ENCODE measurements around the gene GMCL2.
"Not testable (repeated sequence)": the region's sequence is repeated elsewhere in the genome, so short reads cannot be mapped to it uniquely, and the experiment has no call there.

GMCL2 gene

GRCh38 chr5:178204935-178205748 is 18.0 kb upstream of the GMCL2 start:
- peak; percentile 55 for DNase-seq

DNA sequence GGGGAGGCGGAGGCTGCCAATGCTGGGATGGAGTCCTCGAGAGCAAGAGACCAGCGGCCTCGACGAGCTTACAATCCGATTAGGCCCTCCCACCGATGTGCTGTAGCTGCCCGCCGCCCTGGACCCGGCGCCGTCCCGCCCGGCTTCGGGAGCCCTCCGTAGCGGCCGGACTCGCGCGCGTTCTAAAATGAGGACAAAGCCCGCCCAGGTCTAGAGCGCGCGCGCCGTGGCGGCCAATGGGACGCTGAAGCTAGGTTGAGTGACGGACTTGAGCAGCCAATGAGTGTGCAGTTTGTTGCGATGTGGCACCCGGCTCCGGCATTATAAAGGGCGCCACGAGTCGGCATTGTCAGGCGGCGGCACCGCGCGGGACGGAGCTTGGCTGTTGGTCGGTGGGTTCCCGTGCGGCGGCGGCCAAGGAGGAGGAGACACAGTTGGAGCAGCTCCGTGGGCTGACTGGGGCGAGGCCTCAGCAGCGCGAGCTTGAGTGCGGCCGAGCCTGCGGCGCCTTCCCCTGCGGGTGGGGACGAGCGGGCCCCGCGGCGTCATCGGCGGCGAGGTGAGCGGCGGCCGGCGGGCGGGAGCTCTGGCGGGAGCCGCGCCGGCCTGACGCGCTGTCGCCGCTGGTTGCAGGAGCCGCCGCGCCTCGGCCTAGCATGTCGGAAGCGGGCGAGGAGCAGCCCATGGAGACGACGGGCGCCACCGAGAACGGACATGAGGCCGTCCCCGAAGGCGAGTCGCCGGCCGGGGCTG is 17.2 kb upstream of the GMCL2 start, which contains the start of gene HNRNPAB:
HNRNPAB (plus strand) TSS at position 352 of the 753 bp plus-strand sequence; CDS start at position 657, 305 bp downstream.
- DNase-seq, result peak; percentile 87

DNA sequence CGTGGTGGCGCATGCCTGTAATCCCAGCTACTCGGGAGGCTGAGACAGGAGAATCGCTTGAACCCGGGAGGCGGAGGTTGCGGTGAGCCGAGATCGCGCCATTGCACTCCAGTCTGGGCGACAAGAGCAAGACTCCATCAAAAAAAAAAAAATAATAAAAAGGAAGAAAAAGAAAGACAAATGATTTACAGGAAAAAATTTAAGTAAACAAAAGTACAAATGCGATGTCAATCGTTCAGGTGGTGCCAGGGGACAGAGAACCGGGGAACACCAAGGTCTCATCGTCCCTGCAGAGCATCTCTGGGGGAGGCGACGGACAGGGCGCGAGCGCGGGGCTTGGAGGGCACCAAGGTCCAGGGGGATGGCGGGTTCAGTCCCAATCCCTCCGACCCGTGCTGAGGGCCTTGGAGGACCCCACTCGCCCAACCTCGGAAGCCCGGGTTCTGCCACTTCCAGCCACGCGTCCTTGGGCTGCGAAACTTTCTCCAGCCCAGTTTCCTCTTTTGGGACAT is 16.6 kb upstream of the GMCL2 start:
- no peak for DNase-seq

- DNase-seq, result no peak
Measured at GRCh38 chr5:178202541-178202940, 15.4 kb upstream of the GMCL2 start.

DNA sequence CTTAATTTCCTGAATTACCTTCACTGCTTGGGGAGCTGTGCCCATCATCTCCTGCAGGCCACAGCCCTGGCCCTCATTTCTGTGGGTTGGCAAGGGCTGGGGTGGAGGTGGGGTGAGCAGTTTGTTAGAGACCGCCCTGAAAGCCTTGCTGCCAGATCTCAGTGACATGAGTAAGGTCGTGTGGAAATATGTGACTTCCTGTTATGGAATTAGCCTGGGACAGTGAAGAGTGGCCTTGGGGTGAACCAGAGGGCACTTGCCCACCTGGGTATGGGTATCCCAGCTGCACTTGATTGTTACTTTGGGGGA is 14.7 kb upstream of the GMCL2 start:
- DNase-seq, result no peak

GRCh38 chr5:178201221-178201926 is 14.2 kb upstream of the GMCL2 start:
- DNase-seq, result peak; percentile 61

GRCh38 chr5:178199581-178200434 is 12.6 kb upstream of the GMCL2 start:
- no peak for DNase-seq

DNA sequence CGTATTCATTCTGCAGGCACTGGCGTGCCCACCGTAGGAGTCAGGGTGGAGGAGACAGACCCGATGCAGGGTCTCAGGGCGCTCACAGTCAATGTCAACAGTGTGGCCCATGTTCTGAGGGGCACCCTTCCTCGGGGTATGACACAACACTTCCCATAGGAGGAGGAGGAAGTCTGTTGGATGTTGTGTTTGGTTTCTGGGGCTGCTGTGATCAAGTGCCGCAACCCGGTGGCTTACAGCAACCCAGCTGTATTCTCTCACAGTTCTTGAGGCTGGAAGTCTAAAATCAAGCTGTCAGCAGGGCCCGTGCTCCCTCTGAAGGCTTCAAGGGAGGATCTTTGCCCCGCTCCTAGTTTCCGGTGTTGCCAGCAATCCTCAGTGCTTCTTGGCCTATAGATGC is 11.5 kb upstream of the GMCL2 start:
- DNase-seq, result no peak

GRCh38 chr5:178198151-178198550 is 11.0 kb upstream of the GMCL2 start:
- not testable (repeated sequence) for DNase-seq

DNA sequence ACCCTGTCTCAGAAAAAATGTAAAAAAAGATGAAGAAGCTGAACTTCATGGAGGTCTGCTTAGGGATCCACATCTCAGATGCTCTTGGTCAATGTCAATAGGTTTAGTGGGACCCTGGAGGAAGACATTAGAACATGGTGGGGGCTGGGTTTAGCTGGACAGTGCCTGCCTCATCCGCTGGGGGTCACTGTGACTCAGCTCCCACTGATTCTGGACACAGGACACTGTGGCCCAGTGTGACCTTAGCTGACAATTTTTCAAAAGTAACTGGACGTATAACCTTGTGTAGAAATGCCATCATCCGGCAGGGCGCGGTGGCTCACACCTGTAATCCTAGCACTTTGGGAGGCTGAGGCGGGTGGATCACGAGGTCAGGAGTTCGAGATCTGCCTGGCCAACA is 9.8 kb upstream of the GMCL2 start:
- DNase-seq, result no peak

DNA sequence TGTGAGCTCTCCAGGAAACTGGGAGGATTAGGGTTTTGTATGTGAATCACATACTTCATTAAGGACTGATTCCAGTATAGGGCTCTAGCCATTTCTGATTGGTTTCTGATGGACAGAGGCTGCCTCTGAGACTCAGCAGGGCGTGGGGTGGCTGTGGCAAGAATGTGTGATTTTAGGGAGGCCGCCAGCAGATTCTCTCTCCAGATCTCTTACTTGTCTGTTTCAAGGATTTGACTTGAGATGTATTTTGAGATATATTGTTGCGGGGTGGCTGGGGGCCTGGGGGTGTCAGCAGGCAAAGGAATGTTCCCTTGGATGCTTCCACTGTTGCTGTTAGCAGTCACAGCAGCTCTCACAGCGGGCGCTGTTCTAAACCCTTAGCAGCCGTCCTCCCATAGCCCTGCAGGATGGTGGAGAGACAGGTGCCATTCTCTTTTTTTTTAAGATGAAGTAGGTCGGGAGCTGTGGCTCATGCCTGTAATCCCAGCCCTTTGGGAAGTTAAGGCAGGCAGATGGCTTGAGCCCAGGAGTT is 9.2 kb upstream of the GMCL2 start:
- no peak for DNase-seq

- no peak for DNase-seq
Measured at GRCh38 chr5:178194026-178194425, 6.9 kb upstream of the GMCL2 start.

DNA sequence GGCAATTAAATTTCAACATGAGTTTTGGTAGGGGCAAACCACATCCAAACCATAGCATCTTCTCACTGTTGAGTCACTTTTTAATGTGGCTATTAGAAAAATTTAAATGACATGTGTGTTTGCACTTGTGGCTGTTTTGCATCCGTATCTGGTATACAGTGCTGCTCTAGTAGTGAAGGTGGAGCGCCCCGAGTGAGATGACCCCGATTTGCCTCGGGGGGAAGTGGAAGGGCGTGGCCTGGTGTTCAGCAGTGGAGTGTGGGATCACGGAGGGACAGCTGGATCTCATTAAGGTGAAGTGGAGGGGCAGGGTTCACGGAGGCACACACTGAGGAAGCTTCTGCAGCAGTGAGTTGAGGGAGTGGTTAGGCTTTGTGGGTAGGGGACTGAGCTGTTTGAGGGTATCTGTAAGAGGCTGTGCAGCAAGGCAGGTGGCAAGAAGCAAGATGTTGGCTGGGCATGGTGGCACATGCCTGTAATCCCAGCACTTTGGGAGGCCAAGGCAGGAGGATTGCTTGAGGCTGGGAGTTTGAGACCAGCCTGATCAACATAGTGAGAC is 6.2 kb upstream of the GMCL2 start:
- DNase-seq, result no peak

DNA sequence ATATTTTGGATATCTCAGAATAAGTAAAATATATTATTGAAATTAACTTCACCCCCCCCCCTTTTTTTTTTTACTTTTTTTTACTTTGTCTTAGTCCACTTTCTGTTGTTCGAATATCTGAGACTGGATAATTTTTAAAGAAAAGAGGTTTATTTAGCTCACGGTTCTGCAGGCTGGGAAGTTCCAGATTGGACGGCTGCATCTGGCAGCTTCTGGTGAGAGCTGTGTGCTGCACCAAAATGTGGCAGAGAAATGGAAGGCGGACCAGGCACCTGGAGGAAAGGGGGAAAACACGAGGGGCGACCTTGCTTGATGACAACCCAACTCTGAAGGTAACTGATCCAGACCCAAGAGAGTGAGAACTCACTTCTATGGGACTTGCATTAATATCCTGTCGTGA is 5.6 kb upstream of the GMCL2 start:
- DNase-seq, result no peak

GRCh38 chr5:178192244-178192643 is 5.1 kb upstream of the GMCL2 start:
- no peak for DNase-seq

- DNase-seq, result no peak
Measured at GRCh38 chr5:178191661-178192060, 4.5 kb upstream of the GMCL2 start.

DNA sequence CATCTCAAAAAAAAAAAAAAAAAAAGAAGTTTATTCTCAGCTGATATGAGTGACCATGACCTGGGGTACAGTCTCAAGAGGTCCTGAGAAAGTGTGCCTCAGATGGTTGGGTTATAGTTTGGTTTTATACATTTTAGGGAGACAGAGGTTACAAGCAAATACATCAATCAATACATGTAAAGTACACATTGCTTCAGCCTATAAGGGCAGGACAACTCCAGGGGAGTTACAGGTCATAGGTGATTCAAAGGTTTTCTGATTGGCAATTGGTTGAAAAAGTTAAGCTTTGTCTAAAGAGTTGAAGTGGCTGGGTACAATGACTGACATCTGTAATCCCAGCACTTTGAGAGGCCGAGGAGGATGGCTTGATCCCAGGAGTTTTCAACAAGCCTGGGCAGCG is 2.3 kb upstream of the GMCL2 start:
- no peak for DNase-seq

- no peak for DNase-seq
Measured at GRCh38 chr5:178186427-178186826, 744 bp downstream of the GMCL2 start.

- no peak for DNase-seq
Measured at GRCh38 chr5:178182158-178182876, 4.9 kb downstream of the GMCL2 start.

DNA sequence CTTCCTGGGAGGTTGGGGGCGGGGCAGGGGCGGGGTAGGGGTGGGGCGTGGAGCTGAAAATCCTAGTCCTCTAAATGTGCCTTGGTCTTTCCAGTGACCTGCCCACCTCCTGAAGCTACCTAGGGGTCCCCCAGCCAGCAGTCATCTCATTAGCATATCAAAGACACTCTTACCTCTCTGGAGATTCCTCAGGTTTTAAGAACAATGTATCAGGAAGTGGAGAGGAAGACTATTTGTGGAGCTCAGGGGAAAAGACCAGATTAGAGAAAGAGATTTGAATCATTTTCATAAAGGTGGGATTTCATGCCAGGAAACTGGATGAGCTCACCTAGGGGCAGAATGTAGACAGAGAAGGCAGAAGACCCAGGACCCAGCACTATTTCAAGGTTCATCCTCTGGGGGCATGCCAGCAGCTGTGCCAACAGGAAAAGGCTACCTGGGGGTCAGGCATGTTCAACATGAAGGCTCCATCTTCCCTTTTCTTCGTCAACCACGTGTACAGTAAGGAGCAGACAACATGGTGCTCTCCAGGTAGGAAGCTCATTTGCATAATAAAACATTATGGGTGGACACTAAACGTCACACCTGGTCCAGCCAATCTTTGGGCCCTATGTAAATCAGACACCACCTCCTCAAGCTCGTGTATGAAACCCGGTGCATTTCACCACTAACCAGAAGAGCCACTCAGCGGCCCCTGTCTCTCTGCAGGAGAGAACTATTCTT is 6.9 kb downstream of the GMCL2 start:
- peak; percentile 6 for DNase-seq

- no peak for DNase-seq
Measured at GRCh38 chr5:178177569-178177968, 9.6 kb downstream of the GMCL2 start.

All from NCI-H226 (cell line).